ENCODE measurements around the gene ZNF580. TPM values are rescaled to one million over a fixed set of nuclear protein-coding genes. Genes with fewer than 3 reads are reported as not detected.

Gene ZNF580
- total RNA-seq, 1 donor from 2014 or later = 10.8 TPM

- DNase-seq (ENCODE audit: low read depth) = no peak
- TF ChIP-seq, protein P1, sequence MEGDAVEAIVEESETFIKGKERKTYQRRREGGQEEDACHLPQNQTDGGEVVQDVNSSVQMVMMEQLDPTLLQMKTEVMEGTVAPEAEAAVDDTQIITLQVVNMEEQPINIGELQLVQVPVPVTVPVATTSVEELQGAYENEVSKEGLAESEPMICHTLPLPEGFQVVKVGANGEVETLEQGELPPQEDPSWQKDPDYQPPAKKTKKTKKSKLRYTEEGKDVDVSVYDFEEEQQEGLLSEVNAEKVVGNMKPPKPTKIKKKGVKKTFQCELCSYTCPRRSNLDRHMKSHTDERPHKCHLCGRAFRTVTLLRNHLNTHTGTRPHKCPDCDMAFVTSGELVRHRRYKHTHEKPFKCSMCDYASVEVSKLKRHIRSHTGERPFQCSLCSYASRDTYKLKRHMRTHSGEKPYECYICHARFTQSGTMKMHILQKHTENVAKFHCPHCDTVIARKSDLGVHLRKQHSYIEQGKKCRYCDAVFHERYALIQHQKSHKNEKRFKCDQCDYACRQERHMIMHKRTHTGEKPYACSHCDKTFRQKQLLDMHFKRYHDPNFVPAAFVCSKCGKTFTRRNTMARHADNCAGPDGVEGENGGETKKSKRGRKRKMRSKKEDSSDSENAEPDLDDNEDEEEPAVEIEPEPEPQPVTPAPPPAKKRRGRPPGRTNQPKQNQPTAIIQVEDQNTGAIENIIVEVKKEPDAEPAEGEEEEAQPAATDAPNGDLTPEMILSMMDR (conservative IDR thresholded peaks at IDR 0.05; ENCODE audit: low read depth, low read length) = no peak
- no peak overlapping the region for H3K4me3 ChIP-seq (ENCODE audit: low read depth, low read length)
These were observed 51.9 kb downstream of the ZNF580 start for GRCh38 chr19:55692681-55693081.

Other genes with a start within 250 kb of the ZNF580 start
- gene UBE2S, start 233.2 kb upstream of the ZNF580 start, total RNA-seq = 383 and 458 TPM in 2 replicates
- gene SHISA7, start 197.7 kb upstream of the ZNF580 start, total RNA-seq = 0.17 TPM in 1 of 2 replicates, not detected in the other
- gene ISOC2, start 179.4 kb upstream of the ZNF580 start, total RNA-seq = 58.7 and 71.2 TPM in 2 replicates
- not detected in 2 replicates for gene C19orf85, start 176.3 kb upstream of the ZNF580 start, total RNA-seq
- gene ZNF628, start 164.4 kb upstream of the ZNF580 start, total RNA-seq = 4.2 and 6.2 TPM in 2 replicates
- 29.0 and 29.2 TPM in 2 replicates for gene NAT14, start 155.8 kb upstream of the ZNF580 start, total RNA-seq
- 0.86 TPM in 1 of 2 replicates, not detected in the other for gene SSC5D, start 152.6 kb upstream of the ZNF580 start, total RNA-seq
- gene SBK2, start 103.9 kb upstream of the ZNF580 start, total RNA-seq = 0.58 and 2.9 TPM in 2 replicates
- 0.23 TPM in 1 of 2 replicates, not detected in the other for gene SBK3, start 95.5 kb upstream of the ZNF580 start, total RNA-seq
- gene ZNF579, start 60.2 kb upstream of the ZNF580 start, total RNA-seq = 10.0 and 11.4 TPM in 2 replicates
- 5.5 and 9.7 TPM in 2 replicates for gene FIZ1, start 41.5 kb upstream of the ZNF580 start, total RNA-seq
- 16.4 and 18.0 TPM in 2 replicates for gene ZNF524, start 40.7 kb upstream of the ZNF580 start, total RNA-seq
- 3.4 and 6.2 TPM in 2 replicates for gene ZNF865, start 35.4 kb upstream of the ZNF580 start, total RNA-seq
- 0.58 and 4.0 TPM in 2 replicates for gene ZNF784, start 16.4 kb upstream of the ZNF580 start, total RNA-seq
- 27.2 and 29.2 TPM in 2 replicates for gene ZNF581, start 2.6 kb downstream of the ZNF580 start, total RNA-seq
- gene CCDC106, start 7.2 kb downstream of the ZNF580 start, total RNA-seq = 10.2 and 17.9 TPM in 2 replicates
- gene U2AF2, start 14.0 kb downstream of the ZNF580 start, total RNA-seq = 142 and 205 TPM in 2 replicates
- 102 and 151 TPM in 2 replicates for gene EPN1, start 34.2 kb downstream of the ZNF580 start, total RNA-seq
- gene NLRP9, start 97.4 kb downstream of the ZNF580 start, total RNA-seq = not detected in 2 replicates
- gene RFPL4A, start 118.1 kb downstream of the ZNF580 start, total RNA-seq = not detected in 2 replicates
- gene RFPL4AL1, start 128.1 kb downstream of the ZNF580 start, total RNA-seq = not detected in 2 replicates
- not detected in 2 replicates for gene NLRP11, start 191.0 kb downstream of the ZNF580 start, total RNA-seq
- gene NLRP4, start 195.5 kb downstream of the ZNF580 start, total RNA-seq = not detected in 2 replicates